Heart left ventricle (tissue), 16 donors: ENCODE measurements around the gene SORL1. TPM values are rescaled to one million over a fixed set of nuclear protein-coding genes. Genes with fewer than 3 reads are reported as not detected.
"Not testable (repeated sequence)": the region's sequence is repeated elsewhere in the genome, so short reads cannot be mapped to it uniquely, and the experiment has no call there.

Experiments
- ATAC-seq, 4 donors: fragments of 200-7000 bp; cut with Tn5 transposase; one replicate each; pipeline ENCODE4 v1.9.1; 2020 to 2022; ENCODE audit warnings: moderate library complexity in 4 of 4, mild to moderate bottlenecking in 3 of 4, moderate number of reproducible peaks in 1 of 4
- DNase-seq, 5 donors: peaks; one replicate each; pipeline ENCODE4 v3.0.0-alpha.2; 2020
- H3K27ac ChIP-seq, 12 donors: fragments of 200-600 bp; sonication (generic) in 4 of 12; one replicate each; pipeline versions ENCODE4 v1.5.0 to v1.8.0; 2016 to 2022; ENCODE audit warnings: mild to moderate bottlenecking in 2 of 12
- H3K27me3 ChIP-seq, 9 donors: fragments of 200-600 bp; sonication (generic) in 2 of 9; one replicate each; pipeline versions ENCODE4 v1.5.1 to v1.8.0; 2016 to 2022; ENCODE audit warnings: mild to moderate bottlenecking in 3 of 9
- H3K36me3 ChIP-seq, 9 donors: fragments of 200-600 bp; sonication (generic) in 2 of 9; one replicate each; pipeline versions ENCODE4 v1.5.0 to v1.8.0; 2018 to 2022; ENCODE audit warnings: mild to moderate bottlenecking in 2 of 9
- H3K4me1 ChIP-seq, 12 donors: fragments of 200-600 bp; sonication (generic) in 4 of 12; one replicate each; pipeline versions ENCODE4 v1.5.0 to v1.8.0; 2016 to 2022; ENCODE audit warnings: mild to moderate bottlenecking in 3 of 12
- H3K4me3 ChIP-seq, 12 donors: fragments of 200-600 bp; sonication (generic) in 4 of 12; one replicate each; pipeline versions ENCODE4 v1.5.0 to v1.8.0; 2017 to 2022; ENCODE audit warnings: mild to moderate bottlenecking in 9 of 12, moderate library complexity in 4 of 12
- H3K9me3 ChIP-seq, 12 donors: fragments of 200-600 bp; sonication (generic) in 4 of 12; one replicate each; pipeline versions ENCODE4 v1.5.0 to v1.8.0; 2016 to 2022; ENCODE audit warnings: mild to moderate bottlenecking in 1 of 12
- CTCF ChIP-seq, 12 donors: fragments of 200-600 bp; sonication (generic) in 4 of 12; IDR thresholded peaks; one replicate each; pipeline versions ENCODE4 v1.5.0 to v1.8.0; 2018 to 2022; ENCODE audit warnings: antibody characterized with exemption in 12 of 12, mild to moderate bottlenecking in 5 of 12
- POLR2A ChIP-seq, 2 donors: fragments of 450-650 bp; IDR thresholded peaks; one replicate each; pipeline ENCODE4 v1.6.1; 2017; ENCODE audit warnings: antibody characterized with exemption in 2 of 2, mild to moderate bottlenecking in 2 of 2, moderate library complexity in 2 of 2
- WGBS, 4 donors: extraction: QIAGEN DNeasy Blood & Tissue Kit in 2 of 4; methylation state at CpG; one replicate each; pipeline versions ENCODE4 v1.1.5 to v1.1.7; 2013 to 2018; 5-methylcytosine and 5-hydroxymethylcytosine counted together
- intact Hi-C, 10 donors: fragments of 100-400 bp; cut with DNase I; formaldehyde crosslinking; loops; one replicate each; pipeline versions ENCODE4 v1.11.1 to v1.14.2; 2022
- polyA plus RNA-seq, 2 donors: library from polyadenylated mRNA; stranded (reverse); fragments of 200-250 nt; gene quantifications; one replicate each; pipeline ENCODE4 v1.2.3, GENCODE V29; 2013
- total RNA-seq, 9 donors: library from RNA; depleted of rRNA in 2 of 9; stranded (reverse); fragments of >200 nt in 2 of 9; fragmentation: NEBNext Ultra II Directional in 3 of 9; extraction: Animal tissue kit (Norgen Biotek cat#: 25700) in 3 of 9; gene quantifications; one replicate each; pipeline versions ENCODE4 v1.1.0 to v1.2.4, GENCODE V29; 2016 to 2023
- donor health status: ischemic (EF 13 %, LVEDD 7.1; RV severe dilation, severe dysfunction).
- donor health status: healthy with polysubstance abuse.
- donor health status: DM: no; HTN: yes; CAD: no.
- donor health status: DM: no; HTN: no; CAD: no.
- donor health status: ischemic (EF 25% LVEDD 6.9; RV normal size, moderate dysfunction).
- donor health status: ischemic (EF 25% LVEDD 5.7; RV mildly dilated, moderate dysfunction).
- donor health status: healthy.
- donor health status: DM: yes; HTN: yes; CAD: no.
- donor health status: ischemic (EF 35%, LVEDD 5.7; RV mildly dilated, moderate dysfunction).
- donor health status: nonischemic (EF 11% LVEDD 7.7; RV severe dilation, severe dysfunction).
- donor health status: DM: yes; HTN: yes; CAD: no.
- donor health status: PGD.
- donor health status: ischemic (EF 29% LVEDD 5.4; RV normal size, mild dysfunction).
- donor health status: nonischemic (EF 23%, LVEDD 6.1; RV moderate dilation, normal function).

SORL1 gene
- total and polyA plus RNA-seq, 11 donors = 0.72 to 20.5 (median 5.2) TPM

GRCh38 chr11:121564948-121565684, 113.0 kb downstream of the SORL1 start:
- WGBS, 4 donors = 87 to 92% (median 89%) methylated on average over 5 of the region's 5 CpGs
- peaks cover 0 to 41% (median 0%) of the 10 kb centered on the region in 9 donors for H3K36me3 ChIP-seq
- intact Hi-C loops = no loop called here
- no peak for DNase-seq
- no peaks in the 10 kb centered on the region for H3K4me1 ChIP-seq
- H3K4me3 ChIP-seq = no peak overlapping the region
- TF ChIP-seq CTCF (IDR thresholded peaks at IDR 0.05) = no peak
- no peak for TF ChIP-seq POLR2A (IDR thresholded peaks at IDR 0.05)
- no peak overlapping the region for H3K27ac ChIP-seq
- no peak for ATAC-seq
- no peaks in the 10 kb centered on the region for H3K27me3 ChIP-seq
- H3K9me3 ChIP-seq = no peaks in the 10 kb centered on the region

- DNase-seq (no peak), ATAC-seq (no peak)
- H3K27ac ChIP-seq = no peak overlapping the region
- H3K4me3 ChIP-seq = no peak overlapping the region
- no peaks in the 10 kb centered on the region for H3K9me3 ChIP-seq
- WGBS, 4 donors = 78 to 88% (median 82%) methylated on average over 9 of the region's 9 CpGs
- no peaks in the 10 kb centered on the region for H3K27me3 ChIP-seq
- no peaks in the 10 kb centered on the region for H3K4me1 ChIP-seq
- TF ChIP-seq POLR2A (IDR thresholded peaks at IDR 0.05) = no peak
- no peak for TF ChIP-seq CTCF (IDR thresholded peaks at IDR 0.05)
- H3K36me3 ChIP-seq = peaks cover 0 to 48% (median 0%) of the 10 kb centered on the region in 9 donors
- intact Hi-C loops = no loop called here
Measured at GRCh38 chr11:121566279-121567168, 114.4 kb downstream of the SORL1 start.

- DNase-seq (no peak), ATAC-seq (no peak)
- intact Hi-C loops = no loop called here
- no peak overlapping the region for H3K4me3 ChIP-seq
- no peaks in the 10 kb centered on the region for H3K4me1 ChIP-seq
- H3K9me3 ChIP-seq = no peaks in the 10 kb centered on the region
- WGBS, 4 donors = 86 to 95% (median 88%) methylated on average over 3 of the region's 3 CpGs
- H3K27ac ChIP-seq = no peak overlapping the region
- no peaks in the 10 kb centered on the region for H3K27me3 ChIP-seq
- TF ChIP-seq POLR2A (IDR thresholded peaks at IDR 0.05) (no peak), CTCF (IDR thresholded peaks at IDR 0.05) (no peak)
- peaks cover 0 to 42% (median 0%) of the 10 kb centered on the region in 9 donors for H3K36me3 ChIP-seq
Measured at GRCh38 chr11:121567995-121568394, 115.9 kb downstream of the SORL1 start.

GRCh38 chr11:121569332-121570299, 117.5 kb downstream of the SORL1 start:
- ATAC-seq, H3K9me3 ChIP-seq, H3K27me3 ChIP-seq, H3K4me3 ChIP-seq, H3K27ac ChIP-seq, intact Hi-C loops, DNase-seq: not testable (repeated sequence)
- Histone ChIP-seq H3K36me3 (peaks cover 0 to 46% (median 0%) of the 10 kb centered on the region in 9 donors), H3K4me1 (peaks cover 0 to 11% (median 0%) of the 10 kb centered on the region in 12 donors)
- 90 to 92% (median 92%) methylated on average over 30 of the region's 30 CpGs for WGBS, 4 donors
